ENCODE results near the gene SH3PXD2A.

SH3PXD2A gene

DNA sequence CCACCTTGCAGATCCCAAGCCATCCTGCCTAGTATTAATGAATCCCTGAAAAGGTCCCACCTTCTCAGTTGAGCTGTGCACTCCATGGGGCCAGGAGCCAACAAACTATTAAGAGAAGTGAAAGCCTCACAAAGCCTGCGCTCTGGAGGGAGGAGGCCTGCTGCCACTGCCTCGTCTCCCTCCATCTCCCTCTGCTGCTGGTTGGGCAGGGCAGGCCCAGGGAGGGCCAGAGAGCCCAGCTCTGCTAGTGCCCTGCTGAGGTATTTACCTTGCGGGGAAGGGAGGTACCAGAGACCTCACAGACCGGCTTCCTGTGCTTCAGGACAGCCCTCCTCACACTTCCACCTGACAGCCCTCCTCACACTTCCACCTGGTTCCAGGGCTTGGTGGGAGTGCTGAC lies 171.5 kb downstream of the SH3PXD2A start:
- no peak for DNase-seq

DNA sequence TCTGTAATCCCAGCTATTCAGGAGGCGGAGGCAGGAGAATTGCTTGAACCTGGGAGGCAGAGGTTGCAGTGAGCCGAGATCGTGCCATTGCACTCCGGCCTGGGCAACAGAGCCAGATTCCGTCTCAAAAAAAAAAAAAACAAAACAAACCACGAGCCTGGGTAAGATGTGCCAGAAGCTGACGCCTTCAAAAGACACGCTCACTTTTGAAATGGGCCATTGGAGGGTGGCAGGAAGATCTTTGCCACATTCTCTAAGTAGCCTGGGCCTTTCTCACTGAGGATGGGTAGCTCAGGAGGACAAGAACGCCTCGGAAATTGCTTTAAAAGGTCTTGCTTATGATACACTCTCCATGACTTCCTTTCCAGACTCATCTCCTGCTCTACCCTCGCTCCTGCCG lies 172.7 kb downstream of the SH3PXD2A start:
- DNase-seq = no peak

DNA sequence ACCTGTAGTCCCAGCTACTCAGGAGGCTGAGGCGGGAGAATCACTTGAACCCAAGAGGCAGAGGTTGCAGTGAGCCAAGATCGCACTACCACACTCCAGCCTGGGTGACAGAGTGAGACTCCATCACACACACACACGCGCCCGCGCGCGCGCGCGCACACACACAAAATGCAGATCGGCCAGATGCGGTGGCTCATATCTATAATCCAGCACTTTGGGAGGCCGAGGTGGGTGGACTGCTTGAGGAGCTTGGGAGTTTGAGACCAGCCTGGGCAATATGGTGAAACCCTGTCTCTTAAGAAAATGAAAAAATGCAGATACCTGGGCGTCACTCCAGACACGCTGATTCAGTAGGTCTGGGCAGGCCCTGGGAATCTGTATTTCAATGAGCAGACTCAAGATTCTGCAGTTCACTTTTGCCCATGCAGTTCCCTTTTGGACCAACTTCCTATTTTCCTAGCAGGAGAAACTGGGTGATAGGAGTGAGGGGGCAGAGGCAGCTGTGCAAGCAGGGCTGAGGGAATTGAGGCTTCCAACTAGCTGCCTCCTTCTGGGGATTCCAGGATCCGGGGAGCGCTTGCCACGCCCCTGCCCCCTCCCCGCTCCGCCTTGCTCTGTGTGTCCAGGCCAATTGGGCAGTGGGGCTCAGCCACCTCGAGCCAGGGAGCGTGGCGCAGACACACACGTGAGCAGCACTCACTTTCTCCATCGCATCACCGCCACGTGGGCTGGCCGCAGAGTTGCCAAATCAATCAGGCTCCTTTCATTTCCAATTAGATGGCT lies 173.6 kb downstream of the SH3PXD2A start:
- DNase-seq = no peak

DNA sequence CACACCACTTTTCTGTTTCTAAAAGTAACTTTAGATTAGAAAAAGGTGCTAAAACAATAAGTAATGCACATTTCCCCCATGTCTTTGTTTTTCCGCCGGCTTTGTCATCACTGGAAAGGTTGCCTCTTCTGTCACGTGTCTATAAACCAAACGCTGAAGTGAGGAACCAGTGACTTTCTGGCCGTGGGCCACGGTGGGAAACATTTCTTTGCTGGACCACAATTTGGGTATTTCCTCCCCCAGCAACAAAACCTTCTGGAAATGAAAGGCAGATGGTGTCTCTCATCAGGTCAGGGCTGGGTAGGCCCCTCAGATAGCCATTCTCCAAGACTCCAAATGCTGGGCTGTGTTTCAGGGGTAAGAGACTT lies 174.5 kb downstream of the SH3PXD2A start:
- no peak for DNase-seq

DNA sequence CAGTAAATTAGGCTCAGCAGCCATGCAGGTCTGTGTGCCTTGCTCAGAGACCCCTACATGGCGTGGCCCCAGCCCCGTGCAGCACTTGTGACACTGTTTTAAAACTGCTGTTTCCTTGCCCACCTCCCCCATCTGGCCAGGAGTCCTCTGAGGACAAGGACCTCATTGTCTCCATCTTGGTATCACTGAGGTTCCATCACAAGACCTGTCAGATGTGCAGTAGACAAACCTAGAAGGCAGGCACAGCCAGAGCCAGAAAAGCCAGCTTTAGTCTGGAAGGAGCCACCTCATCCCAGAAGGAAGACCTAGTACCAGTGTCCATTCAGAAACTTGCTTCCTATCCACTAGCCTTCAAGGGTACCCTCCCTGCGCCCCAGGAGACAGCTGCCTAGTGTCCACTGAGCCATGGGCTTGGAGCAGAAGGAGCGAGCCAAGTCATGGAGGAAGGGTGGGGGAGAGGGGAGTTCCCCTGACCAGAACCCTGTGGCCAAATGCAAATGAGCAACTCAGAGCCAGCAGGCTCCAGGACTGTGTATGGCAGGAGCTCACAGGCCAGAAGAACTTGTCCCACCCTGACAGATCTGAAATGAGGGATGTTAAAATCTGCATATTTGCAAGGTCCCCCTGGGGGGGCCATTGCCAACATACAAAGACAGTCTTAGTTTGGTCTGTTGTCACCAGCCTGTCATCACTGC lies 176.1 kb downstream of the SH3PXD2A start:
- DNase-seq = no peak

DNA sequence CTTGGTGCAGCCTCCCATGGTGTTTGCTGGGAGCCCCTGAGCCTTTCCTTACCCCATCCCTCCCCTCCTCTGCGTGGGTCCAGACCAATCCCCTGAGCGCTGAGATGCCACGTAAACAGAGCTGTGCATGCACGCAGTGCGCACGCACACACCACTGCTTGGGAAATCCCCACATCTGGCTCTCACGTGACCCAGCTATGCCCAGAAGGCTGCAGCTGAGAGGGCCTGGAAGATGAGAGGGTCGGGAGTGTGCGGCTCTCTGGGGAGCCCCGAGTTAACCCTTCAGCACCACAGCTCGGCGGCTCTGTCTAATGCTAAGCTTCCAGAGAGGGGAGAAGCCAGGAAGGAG lies 177.2 kb downstream of the SH3PXD2A start:
- DNase-seq = peak; percentile 71

DNA sequence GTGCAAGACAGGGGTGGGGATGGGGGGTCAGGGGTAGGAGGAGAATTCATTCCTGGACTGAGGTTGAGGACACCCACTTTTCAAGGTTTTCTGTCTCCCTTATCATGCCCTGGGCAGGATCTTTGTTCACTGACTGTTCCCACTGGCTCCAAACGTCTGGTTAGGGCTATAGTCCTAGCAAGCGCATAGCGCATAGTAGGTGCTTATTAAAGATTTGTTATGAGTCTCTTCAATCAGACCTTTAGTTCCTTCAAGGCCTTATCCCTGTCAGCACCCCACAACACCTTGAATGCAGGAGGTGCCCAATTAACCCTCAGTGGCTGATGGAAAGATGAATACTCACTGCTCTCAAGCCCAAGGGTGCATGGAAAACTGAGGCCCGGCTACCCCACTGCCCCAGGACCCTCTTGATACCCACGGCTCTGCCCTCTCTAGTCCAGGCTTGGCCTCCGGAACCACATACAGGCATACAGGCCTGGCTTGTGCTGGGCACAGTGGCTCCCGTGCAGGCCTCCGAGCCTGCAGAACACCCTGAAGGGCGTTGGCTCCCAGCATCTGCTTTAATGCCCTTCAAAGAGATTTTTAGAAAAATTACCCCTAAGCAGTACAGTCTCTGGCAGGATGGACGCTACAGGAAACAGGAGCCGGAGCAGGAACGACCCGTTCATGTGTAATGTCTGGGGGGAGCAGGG lies 177.7 kb downstream of the SH3PXD2A start:
- DNase-seq = no peak

DNA sequence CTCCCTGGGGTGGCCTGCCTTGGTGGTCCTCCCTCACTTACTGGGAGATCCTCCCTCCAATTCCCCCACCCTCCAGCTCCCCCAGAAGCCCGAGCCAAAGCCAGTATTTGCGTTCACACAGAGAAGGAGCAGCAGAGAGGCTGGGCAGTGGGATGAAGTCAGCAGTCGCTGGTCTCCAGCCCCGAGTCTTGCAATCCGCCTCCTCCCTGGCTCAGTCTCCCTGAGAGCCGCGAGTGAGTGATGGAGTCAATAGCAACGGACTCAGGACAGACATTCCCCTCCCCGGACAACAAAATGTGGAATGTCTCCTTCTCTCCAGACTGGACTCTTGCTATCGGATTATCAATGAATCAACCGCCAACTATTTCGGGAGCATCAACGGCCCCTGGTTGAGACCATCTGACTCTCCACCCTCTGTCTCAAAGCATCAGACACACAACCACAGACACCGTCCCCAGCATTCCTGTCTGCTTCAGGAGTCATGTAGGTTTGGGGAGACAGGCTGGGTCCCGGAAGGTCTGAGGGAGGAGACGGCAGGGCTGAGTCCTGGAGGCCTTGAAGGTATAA lies 178.4 kb downstream of the SH3PXD2A start:
- no peak for DNase-seq

DNA sequence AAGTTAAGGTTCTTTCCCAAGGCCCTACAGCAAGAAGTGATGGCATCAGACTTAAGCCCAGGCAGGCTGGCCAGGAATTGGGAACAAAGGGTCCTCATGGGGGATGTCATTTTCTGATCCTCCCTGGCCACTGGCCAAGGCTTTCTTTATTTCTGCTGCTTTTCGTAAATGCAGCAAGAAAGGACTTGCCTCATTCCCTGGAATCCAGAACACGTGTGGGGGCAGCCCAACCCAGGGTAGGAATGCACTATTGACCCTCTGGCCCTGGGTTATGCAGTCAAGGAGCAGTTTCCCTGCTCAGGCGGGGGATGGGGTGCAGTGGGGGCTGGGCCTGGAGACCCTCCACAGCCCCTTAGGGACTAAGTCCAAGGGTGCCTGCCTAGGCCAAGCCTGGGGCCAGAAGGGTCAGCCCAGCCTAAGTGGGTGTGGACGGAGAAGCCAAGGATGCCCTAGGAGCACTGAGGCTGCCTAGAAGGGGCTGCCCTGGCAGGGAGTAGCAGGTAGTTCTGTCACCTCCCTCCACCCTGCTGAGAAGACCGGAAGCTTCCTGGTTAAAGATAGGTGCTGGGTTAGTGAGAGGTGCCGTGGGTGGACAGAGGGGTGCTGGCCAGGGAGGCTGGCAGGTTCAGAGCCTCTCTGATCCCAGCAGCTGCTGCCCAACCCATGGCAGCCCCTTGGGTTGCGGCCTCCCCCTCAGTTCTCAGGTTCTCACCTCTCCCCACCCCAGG lies 179.2 kb downstream of the SH3PXD2A start:
- no peak for DNase-seq

DNA sequence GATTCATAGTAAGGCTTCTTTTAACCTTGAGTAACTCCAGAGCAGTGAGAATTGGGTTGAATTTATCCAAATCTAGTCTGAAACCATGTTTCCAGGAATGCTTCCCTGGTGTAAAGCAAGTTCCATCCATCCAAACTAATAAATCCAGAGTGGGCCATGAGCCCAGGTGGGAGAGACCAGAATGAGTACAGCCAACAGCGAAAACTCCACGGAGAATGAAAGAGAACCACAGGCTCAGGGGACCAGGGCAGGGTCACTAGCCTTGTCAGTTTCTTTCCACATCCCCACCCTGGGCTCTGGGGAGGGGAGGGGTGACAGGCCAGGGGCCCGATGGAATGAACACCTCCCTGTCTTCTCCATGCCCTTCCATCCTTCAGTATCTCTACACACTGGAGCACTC lies 181.8 kb downstream of the SH3PXD2A start:
- no peak for DNase-seq

DNA sequence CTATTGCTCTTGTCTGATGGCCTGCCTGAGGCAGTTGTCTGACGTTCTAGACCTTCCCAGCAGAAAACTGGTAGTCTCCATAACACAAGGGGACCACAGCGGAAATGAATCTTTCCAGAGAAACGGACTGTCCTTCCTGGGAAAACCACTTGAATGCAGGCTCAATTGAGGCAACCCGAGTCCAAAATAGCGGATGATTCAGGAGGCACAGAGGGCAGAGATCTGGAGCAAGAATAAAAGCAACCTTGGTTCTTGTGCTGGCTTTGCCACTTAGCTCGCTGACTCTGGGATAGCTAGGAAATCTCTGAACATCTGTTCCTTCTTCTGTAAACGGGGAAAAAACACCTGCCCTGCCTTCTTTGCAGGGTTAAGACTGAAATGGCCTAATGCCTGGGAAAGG lies 183.0 kb downstream of the SH3PXD2A start:
- no peak for DNase-seq

DNA sequence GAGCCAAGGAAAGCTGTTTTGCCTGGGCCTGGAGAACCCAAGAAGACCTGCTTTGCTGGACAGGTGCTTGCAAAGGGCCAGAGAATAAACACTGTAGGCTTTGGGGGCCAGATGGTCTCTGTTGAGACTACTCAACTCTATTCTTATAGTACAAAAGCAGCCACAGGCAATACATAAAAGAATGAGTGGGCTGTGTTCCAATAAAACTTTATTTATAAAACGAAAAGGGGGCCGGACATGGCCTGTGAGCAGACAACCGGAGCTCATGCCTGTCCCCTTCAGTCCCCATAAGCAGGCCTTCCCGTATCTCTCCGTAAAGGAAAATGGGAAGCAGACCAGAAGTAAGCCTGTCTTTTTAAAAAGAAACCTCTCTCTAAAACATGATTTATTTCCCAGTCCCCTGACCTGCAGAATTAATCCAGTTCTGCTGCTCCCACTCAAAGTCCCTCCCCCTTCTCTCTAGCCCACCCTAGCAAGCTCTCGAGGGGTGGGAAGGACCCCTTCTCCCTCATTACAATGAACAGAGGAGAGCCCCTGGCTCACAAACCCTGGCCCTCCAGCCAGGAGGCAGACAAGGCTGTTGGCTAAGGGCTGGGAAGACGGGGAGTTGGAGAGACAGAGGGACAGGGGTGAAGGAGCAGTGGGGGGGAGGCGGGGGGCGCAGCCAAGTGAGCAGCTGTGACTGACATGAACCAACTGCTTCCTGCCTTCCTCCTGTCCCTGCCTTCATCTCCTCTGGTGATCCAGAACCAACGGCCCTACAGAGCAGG lies 184.1 kb downstream of the SH3PXD2A start:
- peak; percentile 55 for DNase-seq

DNA sequence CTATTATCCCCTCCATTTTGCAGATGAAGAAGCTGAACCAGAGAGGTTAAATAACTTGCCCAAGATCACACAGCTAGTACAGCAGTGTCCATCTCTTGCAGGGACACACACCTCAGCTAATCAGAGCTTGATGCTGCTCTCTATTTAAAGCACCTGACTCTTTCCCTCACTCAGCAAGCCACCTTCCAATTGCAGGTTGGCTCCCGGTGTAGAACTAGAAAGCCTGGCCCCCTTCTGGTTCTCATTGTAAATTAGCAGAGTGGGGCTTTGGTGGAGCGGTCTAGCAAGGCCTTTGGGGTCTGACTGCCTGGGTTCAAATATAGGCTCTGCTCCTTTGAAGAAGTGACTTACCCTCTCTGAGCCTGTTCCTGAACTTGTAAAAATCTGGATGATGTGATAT lies 185.4 kb downstream of the SH3PXD2A start:
- no peak for DNase-seq

DNA sequence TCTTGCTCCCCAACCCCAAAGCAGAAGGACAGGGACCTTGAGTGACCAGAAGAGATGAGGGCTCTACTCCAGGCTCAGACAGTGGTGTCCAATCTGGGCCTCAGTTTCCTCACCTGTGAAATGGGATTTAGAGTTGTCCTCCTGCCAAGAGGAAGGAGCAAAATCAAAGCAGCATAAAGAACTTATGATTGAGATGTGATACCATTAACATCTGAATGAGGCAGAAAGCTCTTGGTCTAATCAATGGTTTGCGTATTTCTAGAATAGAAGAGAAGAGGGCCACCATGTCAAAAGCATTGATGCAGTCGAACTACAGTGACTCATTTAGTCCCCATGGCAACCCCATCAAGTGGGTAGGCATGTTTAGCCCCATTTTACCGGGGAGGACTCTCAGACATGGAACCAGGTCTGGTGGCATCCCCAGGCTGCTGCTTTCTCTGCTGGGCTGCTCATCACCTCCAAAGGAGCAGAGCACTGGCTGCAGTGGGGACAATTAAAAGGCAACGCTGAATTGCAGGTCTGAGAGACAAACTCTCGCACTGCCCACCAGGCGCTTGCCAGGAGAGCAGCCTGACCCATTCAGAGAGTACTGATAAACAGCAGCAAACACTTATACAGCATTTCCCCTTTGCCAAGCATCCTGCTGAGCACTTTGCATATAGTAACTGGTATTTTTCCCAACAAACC lies 186.0 kb downstream of the SH3PXD2A start:
- no peak for DNase-seq

DNA sequence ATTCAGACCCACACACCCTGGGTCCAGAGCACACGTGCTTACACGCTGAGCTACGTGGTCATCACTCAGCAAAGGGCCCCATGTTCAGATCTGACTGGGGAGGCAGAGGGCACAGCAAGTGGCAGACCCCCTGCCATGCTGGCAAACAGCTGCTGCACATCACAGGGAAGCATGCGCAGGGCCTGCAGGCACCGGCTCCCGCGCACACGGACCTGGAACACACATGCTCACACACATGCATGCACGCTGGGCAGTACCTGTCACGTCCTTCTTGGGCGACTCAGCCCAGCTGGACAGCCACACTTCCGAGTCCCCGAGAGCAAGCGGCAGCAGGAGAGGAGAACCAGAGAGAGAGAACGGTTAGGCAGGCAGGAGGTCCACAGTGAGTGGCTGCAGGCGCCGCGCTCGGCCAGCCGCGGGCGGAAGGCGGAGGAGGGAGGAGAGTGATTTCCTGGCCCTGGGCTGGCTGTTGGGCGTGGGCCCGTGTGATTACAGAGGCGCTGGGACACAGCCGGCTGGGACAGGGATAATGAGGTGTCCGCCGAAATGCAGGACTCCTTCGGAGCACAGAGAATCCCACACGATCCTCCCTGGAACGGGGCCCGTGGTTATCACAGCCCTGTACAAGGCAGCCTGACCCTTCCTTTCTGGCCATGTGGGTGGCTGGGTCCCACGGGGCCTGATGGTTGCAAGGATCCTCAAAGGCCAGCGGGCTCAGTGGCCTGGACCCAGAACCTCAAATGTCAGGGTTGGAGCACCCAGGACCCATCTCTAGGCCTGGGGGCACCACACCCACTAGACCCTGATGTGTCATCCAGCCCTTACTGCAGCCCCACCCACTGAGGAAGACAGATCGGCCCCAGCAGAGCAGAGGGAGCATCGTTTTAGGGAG lies 186.8 kb downstream of the SH3PXD2A start:
- peak; percentile 75 for DNase-seq

DNA sequence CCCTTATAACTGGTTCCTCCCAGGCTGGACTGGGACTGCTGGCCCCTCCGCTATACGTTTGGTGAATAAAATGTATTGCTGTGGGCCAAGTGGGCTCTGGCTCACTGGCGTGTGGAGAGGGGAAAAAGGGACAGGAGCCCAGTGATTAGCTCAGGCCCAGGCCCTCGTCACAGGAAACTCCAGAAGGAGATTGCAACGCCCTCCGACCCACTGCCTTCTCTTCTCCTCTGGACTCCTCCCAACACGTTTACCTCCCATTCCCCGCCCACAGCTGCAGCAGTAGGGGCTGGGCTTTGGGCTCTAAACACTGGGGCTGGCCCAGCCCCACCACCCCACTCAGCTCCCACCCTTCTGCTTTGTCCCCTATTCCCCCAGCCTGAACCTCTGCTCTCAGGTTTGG lies 188.0 kb downstream of the SH3PXD2A start:
- DNase-seq = no peak

DNA sequence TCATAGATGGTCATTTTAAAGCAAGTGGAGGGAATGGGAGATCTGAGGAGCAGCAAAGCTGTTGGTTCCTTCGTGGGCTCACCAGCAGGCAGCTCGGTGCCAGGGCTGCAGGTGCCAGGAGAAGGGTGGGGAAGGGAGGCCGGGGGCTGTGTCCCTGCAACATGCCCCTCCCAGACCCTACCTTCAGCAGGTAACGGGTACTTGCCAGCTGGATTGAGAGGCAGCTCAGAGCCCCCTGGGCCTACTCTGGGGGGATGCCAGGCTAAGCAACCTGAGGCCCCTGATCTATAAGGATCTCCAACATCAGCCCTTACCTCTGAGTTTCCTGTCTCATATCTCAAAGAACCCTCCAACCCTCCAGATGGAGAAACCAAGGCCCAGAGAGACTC lies 188.6 kb downstream of the SH3PXD2A start:
- DNase-seq = no peak

DNA sequence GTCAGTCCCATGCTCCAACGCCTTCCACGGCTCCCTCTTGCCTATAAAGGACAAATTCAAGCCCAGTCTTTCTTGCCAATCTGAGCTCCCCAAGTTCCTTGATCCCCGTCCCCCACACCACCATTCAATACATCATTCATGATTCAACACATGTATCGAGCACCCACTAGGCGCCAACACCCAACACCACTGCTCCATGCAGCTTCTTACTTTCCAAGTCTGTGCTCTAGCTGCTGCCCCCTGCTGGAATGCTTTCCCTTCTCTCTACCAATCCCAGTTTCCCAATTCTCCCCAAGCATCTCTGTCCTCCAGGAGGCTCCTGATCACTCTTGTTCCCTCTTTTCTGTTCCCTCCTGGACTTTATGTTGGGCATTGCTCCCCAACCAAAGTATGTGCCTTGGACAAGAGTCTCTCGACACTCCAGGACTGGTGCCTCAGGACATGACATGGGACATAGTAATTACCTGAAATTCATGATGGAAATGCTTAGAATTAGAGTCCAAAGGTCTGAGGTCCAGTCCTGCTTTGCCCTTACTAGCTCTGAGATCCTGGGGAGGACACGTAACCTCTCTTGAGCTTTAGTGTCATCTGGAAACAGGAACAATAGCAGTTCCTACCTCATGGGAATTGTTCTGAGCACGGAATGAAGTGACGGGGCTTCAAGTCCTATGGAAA lies 189.2 kb downstream of the SH3PXD2A start:
- no peak for DNase-seq

DNA sequence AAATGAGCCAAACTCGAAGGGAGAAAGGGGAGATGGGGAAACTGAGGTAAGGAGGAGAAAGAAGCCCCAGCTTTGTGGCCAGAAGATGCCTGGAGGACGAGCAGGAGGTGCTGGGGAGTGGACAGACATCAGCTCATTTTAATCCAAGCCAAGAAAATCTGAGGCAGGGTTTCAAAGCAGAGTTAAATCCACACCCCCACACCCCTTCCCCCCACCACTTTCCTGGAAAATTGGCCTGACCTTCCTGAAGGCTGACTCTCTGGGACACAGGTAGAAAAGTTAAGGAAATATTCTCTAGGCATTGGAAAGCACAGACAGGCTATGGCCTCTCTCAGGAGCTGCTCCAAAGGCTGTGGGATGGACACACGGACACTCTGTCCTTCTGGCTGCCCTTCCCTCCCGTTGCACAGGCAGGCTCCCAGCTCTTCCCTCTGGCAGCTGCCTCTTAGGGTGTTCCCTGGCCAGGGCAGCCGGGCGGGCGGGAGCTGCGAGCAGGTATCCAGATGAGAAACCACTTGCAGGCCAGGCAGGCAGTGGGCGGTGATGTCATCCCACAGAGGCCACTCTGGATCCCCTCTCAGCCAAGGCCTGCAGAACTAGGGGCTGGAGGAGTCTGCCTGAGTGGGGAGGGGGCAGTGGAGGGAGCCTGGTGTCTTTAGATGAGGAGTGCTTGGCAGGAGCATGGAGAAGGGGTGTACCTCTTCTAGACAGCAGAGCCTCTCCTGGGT lies 190.1 kb downstream of the SH3PXD2A start:
- no peak for DNase-seq
